SK-MEL-5 (cell line): ENCODE results near the gene BTLA. TPM values are rescaled to one million over a fixed set of nuclear protein-coding genes. Genes with fewer than 3 reads are reported as not detected.
"Not testable (repeated sequence)": the region's sequence is repeated elsewhere in the genome, so short reads cannot be mapped to it uniquely, and the experiment has no call there.

Source experiments
- DNase-seq: peaks from one replicate; pipeline ENCODE4 v3.0.0-alpha.2; 2016; ENCODE audit warnings: low read depth, low spot score
- in situ Hi-C: cut with HindIII; loops from 2 replicates; pipeline ENCODE4 v1.10.0; 2016; ENCODE audit warnings: low sequenced_read_pairs, high pct_unique_total_duplicates, low pct_unique_long_range_greater_than_20kb
- polyA plus RNA-seq, 2 experiments: library from polyadenylated mRNA; depleted of rRNA; stranded (reverse); fragments of >200 nt; gene quantifications; 2 replicates each; pipeline ENCODE4 v1.2.3, GENCODE V29; 2015
- total RNA-seq: library from RNA; depleted of rRNA; stranded (reverse); fragments of >200 nt; shearing (Covaris generic); gene quantifications from 2 replicates; pipeline ENCODE4 v1.2.3, GENCODE V29; 2014; rRNA removed

Gene BTLA, protein sequence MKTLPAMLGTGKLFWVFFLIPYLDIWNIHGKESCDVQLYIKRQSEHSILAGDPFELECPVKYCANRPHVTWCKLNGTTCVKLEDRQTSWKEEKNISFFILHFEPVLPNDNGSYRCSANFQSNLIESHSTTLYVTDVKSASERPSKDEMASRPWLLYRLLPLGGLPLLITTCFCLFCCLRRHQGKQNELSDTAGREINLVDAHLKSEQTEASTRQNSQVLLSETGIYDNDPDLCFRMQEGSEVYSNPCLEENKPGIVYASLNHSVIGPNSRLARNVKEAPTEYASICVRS
- total RNA-seq, result not detected in 2 replicates
- polyA plus RNA-seq (2015; cell fraction: cytosol; rRNA removed), result 0.04 TPM in 1 of 2 replicates, not detected in the other
- 0.21 TPM in 1 of 2 replicates, not detected in the other for polyA plus RNA-seq (2015; cell fraction: nucleus; rRNA removed)

DNA sequence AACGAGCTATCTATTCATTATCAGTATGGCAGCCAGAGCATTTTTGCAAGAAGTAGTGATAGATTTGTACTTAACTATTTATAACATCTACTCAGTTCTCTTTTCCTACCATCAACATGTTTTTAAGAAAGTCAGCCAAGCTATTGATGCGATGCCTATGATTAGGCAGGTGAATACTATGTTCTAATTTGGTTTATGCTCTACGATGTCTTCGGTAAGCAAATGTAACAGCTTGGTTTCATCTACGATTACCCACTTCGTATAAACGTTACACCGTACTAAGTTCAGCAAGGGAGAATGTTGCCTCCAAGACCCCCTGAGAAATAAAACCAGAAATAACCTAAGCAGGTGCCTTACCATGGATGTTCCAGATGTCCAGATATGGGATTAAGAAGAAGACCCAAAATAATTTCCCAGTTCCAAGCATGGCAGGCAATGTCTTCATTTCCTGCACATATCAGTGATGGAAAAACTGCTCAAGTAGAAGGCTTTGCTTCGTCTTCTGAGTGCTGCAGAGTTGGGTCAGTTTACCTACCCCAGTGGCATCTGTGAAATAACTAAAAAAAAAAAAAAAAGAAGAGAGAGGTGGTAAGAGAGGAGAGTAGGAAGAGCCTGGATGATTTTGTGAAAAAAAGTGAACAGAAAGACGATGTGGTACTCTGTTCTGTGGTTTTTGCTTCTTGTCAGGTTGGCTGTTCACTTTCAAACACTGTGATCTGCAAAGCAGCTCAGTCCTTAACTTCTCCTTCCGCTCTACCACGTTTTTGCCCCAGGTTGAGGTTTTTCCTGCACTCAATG, at the start of gene BTLA:
Gene BTLA (minus strand): TSS at position 559 of the 798 bp plus-strand sequence. CDS start 114 bp downstream, at position 445.
- DNase-seq, result no peak
- in situ Hi-C loops, result no loop called here

DNA sequence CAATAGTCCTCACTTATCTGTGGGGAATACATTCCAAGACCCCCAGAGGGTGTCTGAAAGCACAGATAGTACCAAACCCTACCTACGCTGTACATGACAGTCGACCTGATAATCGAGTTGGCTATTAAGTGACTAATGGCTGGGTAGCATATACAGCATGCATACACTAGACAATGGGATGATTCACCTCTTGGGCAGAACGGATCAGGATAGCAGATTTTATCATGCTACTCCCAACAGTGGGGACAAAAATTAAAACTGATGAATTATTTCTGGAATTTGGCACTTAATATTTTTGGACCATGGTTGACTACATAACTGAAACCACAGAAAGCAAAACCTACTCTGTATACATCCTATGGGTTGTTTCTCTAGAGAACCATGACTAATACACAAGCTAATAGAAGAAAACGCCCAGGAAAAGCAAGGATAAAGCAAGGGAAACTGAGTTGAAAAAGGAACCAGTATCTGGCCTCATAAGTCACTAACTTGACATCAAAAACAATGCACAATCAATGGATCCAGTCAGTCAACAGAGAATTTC, 47.0 kb upstream of the BTLA start:
- DNase-seq, result no peak
- in situ Hi-C loops, result no loop called here

DNA sequence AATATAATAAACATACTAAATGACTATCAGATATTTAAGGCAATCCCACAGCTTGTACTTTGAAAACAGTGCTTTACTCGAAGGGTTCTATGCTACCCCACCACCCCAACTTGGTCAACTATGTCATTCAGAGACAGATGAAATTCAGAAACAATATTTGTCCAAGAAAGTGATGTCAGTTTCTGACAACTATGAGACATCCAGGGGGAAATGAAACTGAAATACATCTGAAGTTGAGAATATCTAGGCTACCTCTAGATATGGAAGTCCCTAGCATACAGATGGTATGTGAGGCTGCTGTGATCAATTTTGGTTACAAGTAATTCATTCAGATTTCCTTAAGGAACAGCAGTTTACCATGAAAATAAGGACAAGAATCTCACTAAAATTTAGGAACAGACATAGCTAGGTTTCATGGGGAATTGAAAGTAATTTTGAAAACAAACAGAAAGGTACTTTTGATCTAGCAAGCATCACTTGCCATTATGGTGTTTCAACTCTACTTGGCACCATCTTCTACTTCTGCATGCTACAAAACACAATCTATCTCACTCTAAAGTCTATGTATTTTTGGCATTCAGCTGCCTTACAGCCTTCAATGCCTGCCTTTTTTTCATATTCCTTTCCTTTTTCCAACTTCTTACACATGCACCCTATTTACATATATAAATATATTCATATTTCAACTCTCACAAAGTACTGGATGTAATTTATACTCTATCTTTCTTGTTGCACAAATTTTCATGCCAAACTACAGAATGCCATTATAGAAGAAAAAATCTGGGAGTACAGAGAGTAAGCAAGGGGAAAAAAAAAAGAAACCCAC, 40.8 kb upstream of the BTLA start:
- DNase-seq, result no peak
- in situ Hi-C loops, result no loop called here

DNA sequence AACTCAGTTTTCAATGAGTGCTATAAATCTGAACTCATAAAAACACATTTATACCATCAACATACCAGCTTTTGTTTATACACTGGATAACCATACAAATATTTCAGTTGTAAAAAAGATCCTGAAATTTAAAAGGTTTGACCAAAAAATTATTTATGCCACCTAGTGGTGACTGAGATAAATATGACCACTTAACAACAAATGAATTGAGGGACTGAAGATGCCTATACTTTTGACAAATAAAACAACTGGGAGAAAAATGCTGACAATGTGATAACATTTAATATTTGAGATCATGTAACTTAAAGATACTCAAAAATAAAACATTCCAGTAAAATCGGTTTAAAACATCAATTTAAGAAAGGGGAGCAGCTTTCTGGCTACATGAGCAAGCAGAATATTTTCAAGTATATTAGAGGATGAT, 32.1 kb upstream of the BTLA start:
- peak; percentile 58 for DNase-seq
- in situ Hi-C loops, result no loop called here

DNA sequence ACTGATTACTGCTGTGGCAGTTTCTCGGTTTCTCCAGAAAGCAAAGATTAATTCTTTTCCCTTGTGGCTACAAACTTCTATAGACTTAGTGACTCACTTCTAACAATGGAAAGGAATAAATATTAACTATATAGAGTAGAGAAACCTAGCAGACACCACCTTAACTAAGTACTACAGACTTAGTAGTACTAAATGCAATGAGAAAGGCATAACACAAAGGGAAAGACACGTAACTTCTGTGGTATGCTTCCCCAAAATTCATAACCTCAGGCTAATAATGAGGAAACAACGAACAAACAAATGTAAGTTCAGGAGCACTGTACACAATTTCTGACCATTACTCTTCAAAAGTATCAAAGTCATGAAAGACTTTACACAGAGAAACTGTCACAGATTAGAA, 31.3 kb upstream of the BTLA start:
- in situ Hi-C loops, result no loop called here
- no peak for DNase-seq

DNA sequence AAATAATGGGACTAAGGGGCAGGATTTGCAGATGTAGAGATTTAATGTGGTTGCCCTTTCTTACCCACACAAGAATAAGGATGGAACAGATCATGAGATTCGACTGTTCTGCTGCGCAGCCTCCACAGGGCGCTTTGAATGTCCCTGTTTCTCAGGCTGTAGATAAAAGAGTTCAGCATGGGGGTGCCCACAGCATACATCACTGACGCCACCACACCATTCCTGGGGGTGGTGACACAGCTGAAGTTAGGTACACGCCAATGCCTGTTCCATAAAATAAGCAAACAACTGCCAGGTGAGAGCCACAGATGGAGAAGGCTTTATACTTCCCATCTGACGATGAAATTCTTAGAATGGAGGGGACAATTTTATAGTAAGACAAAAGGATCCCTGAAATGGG, 24.9 kb upstream of the BTLA start:
- DNase-seq, in situ Hi-C loops: not testable (repeated sequence)

GRCh38 chr3:112519424-112520001, 20.2 kb upstream of the BTLA start:
- in situ Hi-C loops, result no loop called here
- DNase-seq, result peak; percentile 88

DNA sequence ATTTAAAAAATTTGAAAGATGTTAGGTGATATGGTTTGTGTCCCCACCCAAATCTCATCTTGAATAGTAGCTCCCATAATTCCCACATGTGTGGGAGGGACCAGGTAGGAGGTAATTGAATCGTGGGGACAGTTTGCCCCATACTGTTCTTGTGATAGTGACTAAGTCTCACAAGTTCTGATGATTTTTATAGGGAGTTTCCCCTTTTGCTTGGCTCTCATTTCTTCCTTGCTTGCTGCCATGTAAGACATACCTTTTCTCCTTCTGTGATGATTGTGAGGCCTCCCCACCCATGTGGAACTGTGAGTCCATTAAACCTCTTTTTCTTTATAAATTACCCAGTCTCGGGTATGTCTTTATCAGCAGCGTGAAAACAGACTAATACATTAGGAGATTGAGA, 19.7 kb upstream of the BTLA start:
- DNase-seq, result peak; percentile 21
- in situ Hi-C loops, result not testable (repeated sequence)

GRCh38 chr3:112514527-112515128, 15.4 kb upstream of the BTLA start:
- in situ Hi-C loops, result no loop called here
- no peak for DNase-seq

DNA sequence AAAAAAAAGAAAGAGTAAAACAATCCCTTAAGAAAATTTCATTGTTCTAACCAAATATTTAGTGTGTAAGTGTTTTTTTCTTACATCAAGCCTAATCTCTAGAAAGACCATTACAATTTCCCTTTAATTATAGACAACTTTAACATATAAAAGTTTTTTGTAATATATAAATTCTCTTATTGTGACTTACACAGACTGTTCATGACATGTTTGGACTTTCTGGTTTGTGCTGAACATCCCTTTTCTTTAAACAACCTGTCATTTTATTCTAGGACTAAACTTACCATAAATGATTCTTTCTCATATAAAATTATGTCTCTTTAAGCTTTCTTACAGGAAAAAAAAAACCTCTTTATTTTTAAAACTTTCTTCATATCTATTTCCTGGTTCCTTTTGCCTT, 13.0 kb upstream of the BTLA start:
- in situ Hi-C loops, result no loop called here
- no peak for DNase-seq

DNA sequence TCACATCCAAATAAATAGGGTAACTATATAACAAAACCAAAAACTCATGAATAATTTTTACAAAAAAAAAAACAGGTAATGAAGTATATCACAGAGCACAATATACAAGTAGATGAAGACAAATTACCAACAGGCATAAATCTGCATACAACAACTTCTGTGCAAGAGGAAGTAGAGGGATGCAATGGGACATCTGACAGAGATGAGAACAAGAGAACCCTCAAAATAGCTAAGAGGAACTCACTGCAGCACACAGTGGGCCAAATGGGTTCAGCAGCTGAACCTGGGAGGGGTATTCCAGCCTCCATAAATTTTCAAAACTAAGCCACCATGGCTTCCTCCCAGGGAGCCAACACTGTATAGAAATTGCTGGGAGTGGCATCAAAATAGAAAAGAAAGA, 9.6 kb upstream of the BTLA start:
- in situ Hi-C loops, result no loop called here
- no peak for DNase-seq

- no peak for DNase-seq
- in situ Hi-C loops, result no loop called here
Measured at GRCh38 chr3:112508261-112508660, 9.0 kb upstream of the BTLA start.

- in situ Hi-C loops, result no loop called here
- DNase-seq, result no peak
Measured at GRCh38 chr3:112505907-112506306, 6.6 kb upstream of the BTLA start.

DNA sequence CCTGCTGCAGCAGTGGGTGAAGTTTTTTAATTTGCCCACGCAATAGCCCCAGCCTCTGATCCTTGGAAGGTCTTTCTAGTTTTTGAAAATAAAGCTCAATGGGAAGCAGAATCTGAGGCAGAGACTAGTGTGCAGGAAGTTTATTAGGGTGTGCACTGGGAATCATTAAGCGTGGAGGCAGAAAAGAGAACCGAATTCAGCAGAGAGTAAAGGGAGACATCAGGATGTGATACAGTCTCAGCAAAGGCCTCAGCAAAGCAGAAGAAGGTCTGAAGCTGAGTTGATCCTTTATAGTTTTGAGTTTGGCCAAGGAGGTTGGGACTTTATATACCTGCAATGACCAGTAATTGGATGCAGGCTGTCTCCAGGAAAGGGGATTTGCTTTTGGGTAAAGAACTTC, 4.9 kb upstream of the BTLA start:
- in situ Hi-C loops, result no loop called here
- no peak for DNase-seq

- in situ Hi-C loops, result no loop called here
Measured at GRCh38 chr3:112503304-112503972, 4.2 kb upstream of the BTLA start.

GRCh38 chr3:112500621-112501020, 1.3 kb upstream of the BTLA start:
- DNase-seq, result no peak
- in situ Hi-C loops, result no loop called here

More at GRCh38 chr3:112503304-112503972, 4.2 kb upstream of the BTLA start:
- no peak for DNase-seq
